Activated CD8-positive, alpha-beta memory T cell treated with anti-CD3 and anti-CD28 coated beads for 1 hour (primary cell): ENCODE data around the gene GOLIM4.
"Not testable (repeated sequence)": the region's sequence is repeated elsewhere in the genome, so short reads cannot be mapped to it uniquely, and the experiment has no call there.

Source experiments
- DNase-seq, 2 donors: peaks; one replicate each; pipeline ENCODE4 v3.0.0-alpha.2; 2020; ENCODE audit warnings: low read depth in 1 of 2; ENCODE audit errors: extremely low read depth in 1 of 2

The GOLIM4 gene

DNA sequence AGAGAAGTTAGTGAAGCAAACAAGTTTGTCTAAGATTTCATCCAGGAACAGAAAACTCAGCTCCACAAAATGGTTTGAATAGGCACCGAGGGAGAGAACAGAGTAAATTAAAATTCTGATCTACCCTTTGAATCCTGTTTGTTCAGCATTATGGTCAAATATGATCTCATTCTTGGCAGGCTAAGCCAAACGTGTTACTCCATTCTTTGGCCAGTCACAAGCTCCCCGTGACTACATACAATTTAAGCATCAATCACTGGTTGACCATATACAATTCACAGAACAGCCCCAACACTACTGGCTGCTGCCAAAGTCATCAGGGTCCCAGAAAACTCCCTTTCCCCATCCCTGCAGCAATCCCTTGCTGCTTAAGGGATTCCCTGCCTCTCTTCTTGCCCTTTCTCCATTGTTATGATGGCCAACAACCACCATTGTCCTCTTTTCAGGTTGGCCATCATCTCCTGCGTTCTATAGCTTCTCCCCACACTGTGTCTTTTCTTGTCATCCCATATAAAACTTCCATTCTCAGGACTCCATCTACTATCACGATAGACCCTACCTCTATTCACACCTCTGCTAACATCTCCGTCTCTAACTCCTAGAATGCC is 46.3 kb downstream of the GOLIM4 start:
- no peak for DNase-seq

DNA sequence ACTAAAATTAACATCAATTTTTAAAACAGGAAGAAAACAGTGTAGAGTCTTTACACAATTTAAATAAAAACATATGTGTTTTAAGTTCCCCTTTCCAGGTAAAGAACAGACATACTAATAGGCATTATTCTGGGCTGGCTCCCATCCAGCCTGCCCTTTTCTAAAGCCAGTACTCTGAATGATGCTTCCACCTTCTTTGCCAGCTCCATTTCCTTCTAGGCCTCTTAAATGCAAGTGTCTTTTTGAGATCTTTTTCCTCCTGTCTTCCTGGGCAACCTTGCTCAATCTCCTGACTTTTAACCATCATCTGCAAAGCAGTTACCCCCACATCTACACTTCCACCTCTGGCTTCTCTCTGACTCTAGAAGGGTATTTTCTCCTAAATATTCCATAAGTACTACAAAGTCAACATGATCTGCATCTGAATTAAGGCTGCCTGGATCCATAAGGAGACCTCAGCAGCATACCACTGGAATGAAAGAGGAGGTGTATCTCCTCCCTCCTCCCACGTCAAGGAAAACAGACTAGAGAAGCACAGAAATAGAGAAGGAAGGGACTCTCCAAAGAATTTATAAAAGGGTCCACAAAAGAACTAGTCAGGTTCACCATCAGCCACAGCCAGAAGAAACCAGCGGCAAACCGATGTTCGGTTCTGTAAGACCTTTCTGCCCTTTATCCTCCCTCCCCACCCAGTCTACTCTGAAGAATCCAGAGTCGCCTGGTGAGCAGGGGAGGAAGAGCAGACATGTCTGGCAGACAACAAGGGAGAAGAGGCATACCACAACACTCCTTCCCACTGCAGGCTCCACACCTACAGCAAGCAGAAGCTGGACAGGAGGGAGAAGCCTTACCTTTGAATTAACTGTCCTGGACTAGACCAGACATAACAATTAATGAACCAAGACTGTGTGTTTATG is 47.1 kb downstream of the GOLIM4 start:
- no peak for DNase-seq

DNA sequence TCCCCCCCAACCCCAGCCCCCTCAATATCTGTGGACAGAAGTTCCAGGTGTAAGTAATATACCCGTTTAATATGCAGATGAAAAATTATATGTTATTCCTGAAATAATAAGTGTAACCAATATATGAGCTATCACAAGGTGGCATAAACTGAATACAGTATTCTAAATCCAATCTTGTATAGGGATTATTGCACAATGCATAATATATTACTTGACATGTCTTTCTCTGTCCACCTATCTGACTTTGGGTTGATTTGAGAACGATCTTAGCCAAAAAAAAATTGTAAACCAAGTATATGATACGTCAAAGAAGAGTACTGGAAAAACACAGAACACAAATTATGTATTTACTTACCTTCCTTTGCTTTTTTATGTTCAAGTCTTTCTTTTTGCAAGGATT is 47.8 kb downstream of the GOLIM4 start:
- no peak for DNase-seq

DNA sequence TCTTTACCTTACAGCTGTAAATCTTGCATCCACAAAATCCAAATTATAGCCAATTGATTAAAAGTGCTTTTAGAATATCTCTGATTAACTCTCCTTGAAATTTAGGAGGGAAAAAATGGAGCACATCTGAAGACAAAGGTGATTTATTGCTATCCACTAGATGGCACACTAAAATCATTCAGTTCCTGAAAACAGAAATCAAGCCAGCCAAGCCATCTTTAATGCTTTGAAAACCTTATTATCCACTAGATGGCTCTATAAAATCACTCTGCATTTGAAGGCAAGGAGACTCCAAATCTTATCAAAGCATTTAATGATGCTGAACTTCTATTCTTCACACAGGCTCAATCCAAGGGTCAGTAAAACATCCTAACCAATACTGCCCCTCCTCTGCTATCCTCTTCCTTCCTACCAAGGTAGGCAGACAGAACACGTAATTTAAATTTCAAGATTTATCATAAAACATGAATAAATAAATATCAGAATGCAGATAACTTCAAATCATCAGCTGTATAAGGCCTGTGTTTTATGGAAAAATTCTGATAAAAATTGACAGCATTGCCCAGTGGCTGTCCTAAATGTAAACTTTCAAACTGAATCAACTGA is 48.4 kb downstream of the GOLIM4 start:
- DNase-seq = no peak

DNA sequence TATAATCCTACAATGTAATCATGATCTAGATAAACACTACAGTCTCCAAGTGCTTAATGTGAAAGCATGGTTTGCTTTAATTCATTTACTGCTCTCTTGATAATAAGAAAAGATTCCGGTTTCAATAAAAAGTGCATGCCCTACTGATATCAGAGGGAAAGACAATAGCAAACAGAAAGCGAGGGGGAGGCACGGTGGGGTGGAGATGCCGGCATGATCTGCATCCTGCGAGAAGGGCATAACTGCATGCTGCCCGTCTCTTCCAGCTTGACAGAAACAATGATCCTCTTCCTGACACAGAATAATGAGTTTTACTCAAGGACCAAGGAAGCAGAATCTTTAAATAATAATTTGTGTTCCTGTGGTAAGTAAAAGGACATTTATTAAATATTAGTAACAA is 51.7 kb downstream of the GOLIM4 start:
- no peak for DNase-seq

DNA sequence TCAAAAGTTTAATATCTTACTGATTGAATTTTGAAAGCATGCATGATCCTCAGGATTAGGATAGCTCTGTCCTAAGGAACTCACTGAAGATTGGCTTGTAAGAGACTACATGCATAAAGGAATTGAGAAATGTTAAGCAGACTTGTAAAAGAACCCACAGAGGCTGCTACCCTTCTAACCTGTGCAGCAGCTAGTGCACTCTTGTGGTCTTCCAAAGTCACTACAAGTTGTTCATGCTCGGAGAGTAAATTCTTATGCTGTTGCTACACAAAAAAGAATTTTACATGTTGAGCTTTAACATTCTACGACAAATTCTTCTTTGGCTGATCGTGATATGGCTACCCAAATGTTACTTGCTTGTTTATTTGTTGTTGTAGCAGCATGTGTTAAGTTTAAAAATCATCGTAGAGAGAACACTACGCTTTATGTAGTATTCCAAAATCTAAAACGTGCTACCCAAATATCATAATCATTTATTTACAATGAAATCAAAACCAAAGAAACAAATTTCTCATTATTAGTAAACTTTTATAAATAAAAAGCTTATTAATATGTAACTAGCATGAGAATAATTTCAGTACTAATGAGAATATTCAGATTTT is 55.0 kb downstream of the GOLIM4 start:
- no peak for DNase-seq

DNA sequence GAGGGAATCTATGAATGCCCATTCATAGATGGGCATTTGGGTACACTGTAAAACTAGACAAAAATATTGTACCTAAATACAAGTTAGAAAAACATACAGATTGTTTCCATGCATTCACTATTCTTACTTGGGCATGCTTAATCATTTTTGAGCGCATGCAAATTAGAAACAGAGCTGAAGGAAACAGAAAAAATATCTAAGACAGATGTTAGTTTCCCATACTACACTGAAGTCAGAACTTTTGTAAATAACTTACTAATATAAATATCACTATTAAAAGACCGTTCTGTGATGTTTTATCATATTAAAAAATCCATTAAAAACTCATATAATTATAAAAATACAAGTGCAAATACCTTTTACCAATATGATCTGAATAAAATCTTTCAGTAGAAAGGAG is 58.7 kb downstream of the GOLIM4 start:
- DNase-seq = no peak

DNA sequence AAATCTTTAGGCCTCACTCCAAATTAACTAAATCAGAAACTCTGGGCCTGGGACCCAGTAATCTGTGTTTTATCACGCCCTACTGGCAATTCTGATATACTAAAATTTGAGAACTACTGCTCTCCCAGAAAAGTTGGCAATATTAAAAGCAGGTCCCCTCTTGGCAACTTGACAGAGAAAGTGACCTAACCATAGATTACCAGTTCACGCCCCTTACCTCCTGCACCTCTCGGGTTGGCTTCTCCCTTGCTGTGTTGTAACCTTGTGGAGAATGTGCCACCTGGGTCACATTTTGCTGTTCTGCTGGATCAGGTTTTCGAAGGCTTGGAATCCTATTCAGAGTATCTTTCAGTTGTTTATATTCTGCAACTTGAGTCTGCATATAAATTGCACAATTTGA is 59.1 kb downstream of the GOLIM4 start:
- DNase-seq = no peak

DNA sequence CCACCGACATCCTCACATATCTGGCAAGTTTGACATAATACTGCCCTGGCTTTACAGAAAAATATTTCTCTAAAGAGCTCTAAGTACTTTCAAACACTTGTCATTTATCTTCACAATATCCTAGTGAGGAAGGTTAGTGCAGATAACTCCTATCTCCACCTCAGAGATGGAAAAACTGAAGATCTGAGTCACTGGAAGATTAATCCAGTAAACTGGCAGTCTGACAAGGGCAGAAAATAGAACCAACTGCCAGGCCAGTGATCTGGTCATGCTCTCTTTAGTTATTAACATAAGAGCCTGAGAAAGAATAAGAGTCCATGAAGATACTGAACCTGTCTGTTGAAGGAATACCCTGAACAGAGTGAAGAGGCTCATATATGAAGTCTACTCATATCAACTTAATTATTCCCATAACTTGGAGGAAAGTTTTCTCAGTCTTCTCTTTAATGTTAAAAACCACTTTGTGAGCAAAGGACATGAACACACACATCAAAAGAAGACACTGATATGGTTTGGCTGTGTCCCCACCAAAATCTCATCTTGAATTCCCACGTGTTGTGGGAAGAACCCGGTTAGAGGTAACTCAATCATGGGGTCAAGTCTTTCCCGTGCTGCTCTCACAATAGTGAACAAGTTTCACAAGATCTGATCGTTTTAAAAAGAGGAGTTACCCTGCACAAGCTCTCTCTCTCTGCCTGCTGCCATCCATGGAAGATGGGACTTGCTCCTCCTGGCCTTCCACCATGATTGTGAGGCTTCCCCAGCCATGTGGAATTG is 61.4 kb downstream of the GOLIM4 start:
- no peak for DNase-seq

DNA sequence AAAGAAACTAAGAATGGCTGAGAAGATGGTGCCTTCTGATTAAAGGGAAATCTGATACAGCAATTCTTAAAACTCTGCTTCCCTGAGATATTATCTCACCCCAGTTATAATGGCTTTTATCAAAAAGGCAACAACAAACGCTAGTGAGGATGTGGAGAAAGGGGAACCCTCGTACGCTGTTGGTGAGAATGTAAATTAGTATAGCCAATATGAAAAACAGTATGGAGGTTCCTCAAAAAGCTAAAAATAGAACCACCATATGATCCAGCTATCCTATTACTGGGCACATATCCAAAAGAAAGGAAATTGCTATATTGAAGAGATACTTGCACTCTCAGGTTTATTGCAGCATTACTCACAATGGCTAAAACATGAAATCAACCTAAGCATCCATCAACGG is 65.1 kb downstream of the GOLIM4 start:
- no peak for DNase-seq

DNA sequence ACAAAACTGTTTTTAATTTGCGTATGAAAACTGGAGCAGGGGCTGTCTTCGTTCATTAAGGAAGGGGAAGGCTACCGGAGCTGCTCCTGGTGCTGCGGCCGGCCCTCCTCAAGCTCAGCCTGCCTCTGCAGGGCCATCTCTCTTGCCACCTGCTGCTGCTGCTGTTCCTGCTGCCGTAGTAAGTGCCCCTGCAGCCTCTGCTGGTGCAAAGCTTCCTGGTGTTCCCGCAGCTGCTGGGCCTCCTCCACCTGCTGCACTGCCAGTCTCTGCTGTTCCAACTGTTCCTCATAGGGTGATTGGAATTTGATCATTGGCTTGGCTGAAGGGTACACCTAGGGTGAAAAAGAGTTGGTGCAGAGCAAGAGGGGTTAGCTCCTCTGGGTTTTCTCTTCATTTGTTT is 66.0 kb downstream of the GOLIM4 start:
- no peak for DNase-seq

DNA sequence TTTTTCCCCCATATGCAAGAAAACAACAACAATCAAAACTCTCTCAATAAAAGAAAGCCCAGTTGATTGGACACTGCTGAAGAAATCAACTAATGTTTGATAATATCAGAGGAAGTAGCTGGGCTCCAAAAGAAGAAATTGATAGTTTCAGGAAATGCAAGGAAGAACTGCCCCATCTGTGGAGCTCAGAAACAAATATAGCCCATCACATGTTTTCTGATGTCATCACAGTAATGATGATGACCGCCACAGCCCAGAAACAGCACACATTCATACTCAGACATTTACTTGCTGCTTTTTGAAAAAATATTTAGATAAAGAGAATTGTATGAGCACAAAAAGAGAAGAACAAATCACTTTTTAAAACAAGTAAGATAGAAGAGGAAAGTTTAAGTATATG is 67.6 kb downstream of the GOLIM4 start:
- no peak for DNase-seq

DNA sequence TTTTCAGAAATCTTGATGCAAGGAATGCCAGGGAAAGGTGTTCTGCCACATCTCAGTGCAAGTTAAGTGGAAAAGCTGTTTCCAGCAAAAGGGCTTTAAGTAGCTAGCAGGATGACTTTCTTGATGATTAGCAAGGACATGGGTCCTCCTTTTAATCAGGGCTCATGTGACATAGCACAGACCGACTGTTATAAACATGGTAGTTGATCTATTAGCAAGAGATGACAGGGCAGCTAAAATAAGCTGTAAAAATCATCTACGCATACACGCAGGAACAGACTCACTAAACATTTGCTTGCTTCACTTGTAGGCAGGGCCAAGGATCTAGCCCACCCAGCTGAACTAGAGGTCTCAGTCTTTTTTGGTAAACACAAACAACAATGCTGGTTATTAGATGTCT is 69.0 kb downstream of the GOLIM4 start:
- DNase-seq = no peak

DNA sequence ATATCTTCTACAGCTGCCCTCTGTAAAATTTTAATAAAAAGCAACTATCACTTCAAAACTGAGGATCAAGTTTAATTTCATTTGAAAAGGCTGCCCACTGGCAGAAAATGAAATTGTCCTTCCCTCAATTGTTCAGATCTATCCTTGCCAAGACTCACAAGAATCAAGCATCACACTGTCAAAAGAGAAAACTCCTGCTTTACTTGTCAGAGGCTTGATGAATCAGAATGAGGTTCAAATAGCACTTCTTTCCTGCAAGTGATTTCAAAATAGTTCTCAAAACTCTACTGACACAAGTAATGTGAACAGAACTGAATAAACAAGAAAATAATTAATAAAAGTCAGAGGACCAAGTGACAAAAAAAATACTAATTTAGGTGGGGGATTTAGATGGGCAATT is 70.6 kb downstream of the GOLIM4 start:
- DNase-seq = no peak

DNA sequence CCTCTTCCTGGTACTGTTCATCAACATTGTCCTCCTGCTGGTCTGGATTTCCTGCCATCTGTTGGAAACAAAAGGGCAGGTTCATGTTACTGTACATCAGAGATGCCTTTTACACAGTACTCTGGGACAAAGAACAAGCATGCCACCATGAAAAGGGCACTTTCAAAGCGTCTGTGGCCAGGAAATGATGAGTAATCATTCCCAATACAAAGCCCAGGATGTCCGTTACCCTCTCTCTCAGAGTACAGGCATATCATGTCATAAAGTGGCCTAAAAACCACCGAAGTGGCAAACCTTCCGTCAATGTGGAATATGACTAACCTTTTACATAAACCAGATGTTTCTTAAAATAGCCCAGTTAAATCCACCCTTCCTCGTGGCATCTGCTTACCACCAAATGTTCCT is 71.2 kb downstream of the GOLIM4 start:
- no peak for DNase-seq

DNA sequence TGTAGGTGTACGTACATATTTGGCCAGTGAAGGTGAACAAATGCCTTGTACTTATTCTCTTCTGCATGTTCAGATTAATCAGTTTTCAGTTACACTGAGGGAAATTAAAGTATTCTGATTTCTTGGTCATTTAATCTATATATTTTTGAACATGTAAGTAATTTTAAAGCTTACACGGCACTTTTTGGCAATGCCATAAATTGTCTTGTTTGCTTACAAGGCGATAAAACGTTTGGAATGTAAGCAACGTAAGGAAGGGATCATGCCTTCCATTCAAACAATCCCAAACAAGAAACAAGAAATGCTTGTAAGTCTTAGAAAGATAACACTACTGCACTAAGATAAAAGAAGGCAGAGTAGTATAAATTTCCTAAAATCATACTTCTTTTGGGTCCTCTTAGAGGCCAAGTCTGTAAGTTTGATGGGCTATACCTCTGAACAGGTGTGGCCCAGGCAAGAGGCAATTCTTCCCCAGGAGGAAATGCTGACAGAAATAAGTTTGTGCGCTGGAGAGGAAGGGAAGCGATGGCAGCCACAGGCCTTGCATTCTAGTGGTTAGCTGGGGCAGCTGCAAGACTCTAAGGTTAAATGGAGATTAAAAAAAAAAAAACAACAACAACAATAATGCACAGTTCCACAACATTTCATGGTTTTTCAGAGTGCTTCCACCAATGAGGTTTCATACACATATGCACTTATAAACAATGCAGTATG is 73.8 kb downstream of the GOLIM4 start:
- DNase-seq = no peak

DNA sequence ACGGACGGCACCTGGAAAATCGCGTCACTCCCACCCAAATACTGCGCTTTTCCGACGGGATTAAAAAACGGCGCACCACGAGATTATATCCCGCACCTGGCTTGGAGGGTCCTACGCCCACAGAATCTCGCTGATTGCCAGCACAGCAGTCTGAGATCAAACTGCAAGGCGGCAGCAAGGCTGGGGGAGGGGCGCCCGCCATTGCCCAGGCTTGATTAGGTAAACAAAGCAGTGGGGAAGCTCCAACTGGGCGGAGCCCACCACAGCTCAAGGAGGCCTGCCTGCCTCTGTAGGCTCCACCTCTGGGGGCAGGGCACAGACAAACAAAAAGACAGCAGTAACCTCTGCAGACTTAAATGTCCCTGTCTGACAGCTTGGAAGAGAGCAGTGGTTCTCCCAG is 84.4 kb downstream of the GOLIM4 start:
- not testable (repeated sequence) for DNase-seq

DNA sequence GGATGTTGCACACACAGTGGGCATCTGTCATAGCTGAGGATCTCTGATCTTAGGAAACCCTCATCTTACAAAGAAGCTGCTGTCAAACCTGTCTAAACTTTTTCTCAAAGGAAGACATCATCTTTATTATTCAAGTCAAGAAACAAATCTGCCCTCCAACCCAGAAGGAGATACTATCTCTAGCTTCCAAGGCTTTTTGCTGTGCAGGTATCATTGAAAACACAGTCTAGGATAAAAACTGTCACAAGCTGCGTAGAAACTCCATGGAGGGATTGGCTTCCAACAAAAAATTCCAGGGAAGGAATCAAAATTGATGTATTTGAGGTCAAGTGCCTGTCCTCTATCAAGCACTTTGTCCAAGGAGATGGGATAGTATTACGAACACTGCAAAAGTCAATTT is 89.1 kb downstream of the GOLIM4 start:
- no peak for DNase-seq

DNA sequence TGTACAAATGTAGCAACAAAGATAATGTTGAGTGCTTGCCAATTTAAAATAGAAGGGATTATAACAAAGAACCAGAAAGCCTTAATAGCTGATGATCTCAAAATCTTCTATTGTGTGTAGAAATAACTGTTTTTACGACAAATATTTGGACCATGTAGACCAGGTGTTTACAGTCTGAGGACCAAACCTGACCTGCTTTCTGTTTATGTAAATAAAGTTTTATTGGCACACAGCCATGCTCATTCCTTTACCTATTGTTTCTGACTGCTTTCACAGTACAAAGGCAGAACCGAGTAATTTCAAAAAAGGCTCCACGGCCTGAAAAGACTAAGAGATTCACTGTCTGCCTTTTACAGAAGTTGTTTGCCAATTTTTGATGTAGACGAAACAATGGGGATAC is 91.8 kb downstream of the GOLIM4 start:
- DNase-seq = no peak

DNA sequence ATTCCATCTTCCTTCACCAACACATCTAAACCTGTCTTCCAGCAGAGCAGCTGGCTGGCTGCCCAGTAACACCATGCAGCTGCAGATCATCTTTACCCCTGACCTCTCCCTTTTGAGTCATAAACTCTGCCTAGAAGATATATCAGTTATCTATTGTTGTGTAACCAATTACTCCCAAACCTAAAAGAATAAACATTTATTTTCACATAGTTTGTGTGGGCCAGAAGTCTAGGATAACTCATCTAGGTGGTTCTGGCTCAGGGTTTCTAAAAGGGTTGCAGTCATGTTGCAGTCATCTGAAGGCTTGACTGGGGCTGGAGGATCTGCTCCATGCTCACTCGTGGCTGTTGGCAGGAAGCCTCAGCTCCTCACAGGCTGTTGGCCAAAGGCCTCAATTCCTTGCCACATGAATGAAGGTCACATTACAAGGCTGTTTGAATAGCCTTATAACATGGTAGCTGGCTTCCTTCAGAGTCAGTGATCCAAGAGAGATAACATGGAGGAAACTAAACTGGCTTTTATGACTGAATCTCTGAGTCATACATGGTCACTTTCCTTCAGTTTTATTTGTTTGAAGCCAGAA is 92.8 kb downstream of the GOLIM4 start:
- DNase-seq = no peak
